Measurements from ENCODE around the gene ZFYVE21. TPM values are rescaled to one million over a fixed set of nuclear protein-coding genes. Genes with fewer than 3 reads are reported as not detected.

The ZFYVE21 gene
- total and polyA plus RNA-seq, 4 donors = 28.0 to 36.9 (median 30.8) TPM

DNA sequence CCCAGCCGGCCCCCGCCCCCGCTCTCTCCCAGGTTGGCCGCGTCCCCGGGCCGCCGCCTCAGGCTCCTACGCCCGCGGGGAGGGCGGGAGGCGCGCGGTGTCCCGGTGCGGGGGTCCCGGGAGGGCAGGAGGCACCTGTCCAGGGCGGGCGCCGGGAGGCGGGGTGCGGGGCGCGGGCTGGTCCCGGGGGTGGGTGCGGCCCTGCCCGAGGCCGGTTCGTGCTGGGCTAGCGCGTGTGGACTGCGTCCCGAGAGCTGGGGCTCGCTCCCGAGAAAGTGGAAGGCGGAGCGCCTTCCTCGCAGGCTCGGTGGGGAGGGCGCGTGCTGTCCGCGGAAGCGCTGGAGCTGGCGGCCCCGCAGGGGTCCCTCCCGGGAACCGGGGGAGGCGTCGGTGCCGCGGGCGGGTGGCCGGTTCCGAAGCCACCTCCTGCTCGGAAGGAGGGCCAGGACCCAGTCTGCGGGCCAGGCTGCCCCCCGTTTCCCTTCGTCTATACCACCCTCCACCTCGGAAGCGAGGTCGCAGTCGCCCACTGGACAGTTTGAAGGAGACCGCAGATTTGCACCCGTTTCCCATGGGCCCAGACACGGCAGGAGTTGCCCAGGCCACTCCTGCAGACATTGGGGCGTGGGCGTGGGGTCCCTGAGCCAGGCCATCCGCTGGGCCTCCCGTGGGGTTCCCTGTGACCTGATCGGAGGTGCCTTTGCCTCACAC lies 636 bp downstream of the ZFYVE21 start:
- Histone ChIP-seq H3K4me3 (ENCODE audit: low read depth in 1 of 3, low read length in 3 of 3) (peak overlapping the region; percentile 46 to 93 (median 78)), H3K9ac (ENCODE audit: low read depth in 1 of 2, low read length in 2 of 2) (peak overlapping the region in 1 of 2 donors; percentile 66), H3K27me3 (ENCODE audit: control insufficient read depth in 4 of 4, insufficient read depth in 4 of 4, low read length in 3 of 4) (no peaks in the 10 kb centered on the region), H3K9me3 (ENCODE audit: control insufficient read depth in 4 of 4, low read length in 3 of 4) (no peaks in the 10 kb centered on the region), H3K4me1 (ENCODE audit: control insufficient read depth in 4 of 4, insufficient read depth in 4 of 4, low read length in 3 of 4) (peaks cover 0 to 22% (median 8%) of the 10 kb centered on the region in 4 donors), H3K27ac (ENCODE audit: low read depth in 1 of 2, low read length in 2 of 2) (peak overlapping the region in 1 of 2 donors; percentile 45), H3K36me3 (ENCODE audit: control insufficient read depth in 4 of 4, insufficient read depth in 3 of 4, low read depth in 1 of 4, low read length in 3 of 4) (peaks cover 0 to 2% (median 0%) of the 10 kb centered on the region in 4 donors)
- TF ChIP-seq, protein P1, sequence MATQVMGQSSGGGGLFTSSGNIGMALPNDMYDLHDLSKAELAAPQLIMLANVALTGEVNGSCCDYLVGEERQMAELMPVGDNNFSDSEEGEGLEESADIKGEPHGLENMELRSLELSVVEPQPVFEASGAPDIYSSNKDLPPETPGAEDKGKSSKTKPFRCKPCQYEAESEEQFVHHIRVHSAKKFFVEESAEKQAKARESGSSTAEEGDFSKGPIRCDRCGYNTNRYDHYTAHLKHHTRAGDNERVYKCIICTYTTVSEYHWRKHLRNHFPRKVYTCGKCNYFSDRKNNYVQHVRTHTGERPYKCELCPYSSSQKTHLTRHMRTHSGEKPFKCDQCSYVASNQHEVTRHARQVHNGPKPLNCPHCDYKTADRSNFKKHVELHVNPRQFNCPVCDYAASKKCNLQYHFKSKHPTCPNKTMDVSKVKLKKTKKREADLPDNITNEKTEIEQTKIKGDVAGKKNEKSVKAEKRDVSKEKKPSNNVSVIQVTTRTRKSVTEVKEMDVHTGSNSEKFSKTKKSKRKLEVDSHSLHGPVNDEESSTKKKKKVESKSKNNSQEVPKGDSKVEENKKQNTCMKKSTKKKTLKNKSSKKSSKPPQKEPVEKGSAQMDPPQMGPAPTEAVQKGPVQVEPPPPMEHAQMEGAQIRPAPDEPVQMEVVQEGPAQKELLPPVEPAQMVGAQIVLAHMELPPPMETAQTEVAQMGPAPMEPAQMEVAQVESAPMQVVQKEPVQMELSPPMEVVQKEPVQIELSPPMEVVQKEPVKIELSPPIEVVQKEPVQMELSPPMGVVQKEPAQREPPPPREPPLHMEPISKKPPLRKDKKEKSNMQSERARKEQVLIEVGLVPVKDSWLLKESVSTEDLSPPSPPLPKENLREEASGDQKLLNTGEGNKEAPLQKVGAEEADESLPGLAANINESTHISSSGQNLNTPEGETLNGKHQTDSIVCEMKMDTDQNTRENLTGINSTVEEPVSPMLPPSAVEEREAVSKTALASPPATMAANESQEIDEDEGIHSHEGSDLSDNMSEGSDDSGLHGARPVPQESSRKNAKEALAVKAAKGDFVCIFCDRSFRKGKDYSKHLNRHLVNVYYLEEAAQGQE (IDR thresholded peaks at IDR 0.05) = no peak
- no peak for TF ChIP-seq FOXA1 (IDR thresholded peaks at IDR 0.05)
- TF ChIP-seq GABPA (IDR thresholded peaks at IDR 0.05 in 1 of 2, conservative IDR thresholded peaks at IDR 0.05 in 1 of 2) = no peak
- TF ChIP-seq, protein P2, sequence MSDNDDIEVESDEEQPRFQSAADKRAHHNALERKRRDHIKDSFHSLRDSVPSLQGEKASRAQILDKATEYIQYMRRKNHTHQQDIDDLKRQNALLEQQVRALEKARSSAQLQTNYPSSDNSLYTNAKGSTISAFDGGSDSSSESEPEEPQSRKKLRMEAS (IDR thresholded peaks at IDR 0.05) = no peak
- TF ChIP-seq, protein P3, sequence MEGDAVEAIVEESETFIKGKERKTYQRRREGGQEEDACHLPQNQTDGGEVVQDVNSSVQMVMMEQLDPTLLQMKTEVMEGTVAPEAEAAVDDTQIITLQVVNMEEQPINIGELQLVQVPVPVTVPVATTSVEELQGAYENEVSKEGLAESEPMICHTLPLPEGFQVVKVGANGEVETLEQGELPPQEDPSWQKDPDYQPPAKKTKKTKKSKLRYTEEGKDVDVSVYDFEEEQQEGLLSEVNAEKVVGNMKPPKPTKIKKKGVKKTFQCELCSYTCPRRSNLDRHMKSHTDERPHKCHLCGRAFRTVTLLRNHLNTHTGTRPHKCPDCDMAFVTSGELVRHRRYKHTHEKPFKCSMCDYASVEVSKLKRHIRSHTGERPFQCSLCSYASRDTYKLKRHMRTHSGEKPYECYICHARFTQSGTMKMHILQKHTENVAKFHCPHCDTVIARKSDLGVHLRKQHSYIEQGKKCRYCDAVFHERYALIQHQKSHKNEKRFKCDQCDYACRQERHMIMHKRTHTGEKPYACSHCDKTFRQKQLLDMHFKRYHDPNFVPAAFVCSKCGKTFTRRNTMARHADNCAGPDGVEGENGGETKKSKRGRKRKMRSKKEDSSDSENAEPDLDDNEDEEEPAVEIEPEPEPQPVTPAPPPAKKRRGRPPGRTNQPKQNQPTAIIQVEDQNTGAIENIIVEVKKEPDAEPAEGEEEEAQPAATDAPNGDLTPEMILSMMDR (IDR thresholded peaks at IDR 0.05; ENCODE audit: low read depth, low read length, missing input control) = no peak
- no peak for TF ChIP-seq RXRA (IDR thresholded peaks at IDR 0.05)
- no peak for TF ChIP-seq YY1 (IDR thresholded peaks at IDR 0.05)
- no peak for TF ChIP-seq RAD21 (IDR thresholded peaks at IDR 0.05)
- TF ChIP-seq, protein P4, sequence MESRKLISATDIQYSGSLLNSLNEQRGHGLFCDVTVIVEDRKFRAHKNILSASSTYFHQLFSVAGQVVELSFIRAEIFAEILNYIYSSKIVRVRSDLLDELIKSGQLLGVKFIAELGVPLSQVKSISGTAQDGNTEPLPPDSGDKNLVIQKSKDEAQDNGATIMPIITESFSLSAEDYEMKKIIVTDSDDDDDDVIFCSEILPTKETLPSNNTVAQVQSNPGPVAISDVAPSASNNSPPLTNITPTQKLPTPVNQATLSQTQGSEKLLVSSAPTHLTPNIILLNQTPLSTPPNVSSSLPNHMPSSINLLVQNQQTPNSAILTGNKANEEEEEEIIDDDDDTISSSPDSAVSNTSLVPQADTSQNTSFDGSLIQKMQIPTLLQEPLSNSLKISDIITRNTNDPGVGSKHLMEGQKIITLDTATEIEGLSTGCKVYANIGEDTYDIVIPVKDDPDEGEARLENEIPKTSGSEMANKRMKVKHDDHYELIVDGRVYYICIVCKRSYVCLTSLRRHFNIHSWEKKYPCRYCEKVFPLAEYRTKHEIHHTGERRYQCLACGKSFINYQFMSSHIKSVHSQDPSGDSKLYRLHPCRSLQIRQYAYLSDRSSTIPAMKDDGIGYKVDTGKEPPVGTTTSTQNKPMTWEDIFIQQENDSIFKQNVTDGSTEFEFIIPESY (IDR thresholded peaks at IDR 0.05) = no peak
- TF ChIP-seq TAF1 (conservative IDR thresholded peaks at IDR 0.05) = no peak
- no peak for TF ChIP-seq JUND (IDR thresholded peaks at IDR 0.05)
- TF ChIP-seq, protein P5, sequence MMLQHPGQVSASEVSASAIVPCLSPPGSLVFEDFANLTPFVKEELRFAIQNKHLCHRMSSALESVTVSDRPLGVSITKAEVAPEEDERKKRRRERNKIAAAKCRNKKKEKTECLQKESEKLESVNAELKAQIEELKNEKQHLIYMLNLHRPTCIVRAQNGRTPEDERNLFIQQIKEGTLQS (IDR thresholded peaks at IDR 0.05) = no peak
- no peak for TF ChIP-seq SP1 (IDR thresholded peaks at IDR 0.05)
- no peak for TF ChIP-seq HNF4G (IDR thresholded peaks at IDR 0.05)
- 4% methylated on average over 72 of the region's 72 CpGs for WGBS
- peak; percentile 61 for DNase-seq (ENCODE audit: low spot score)

All from liver (tissue), 9 donors.